ENCODE results near the gene MYH7B.

Gene MYH7B

GRCh38 chr20:34955231-34956040, at the start of gene MYH7B, which contains the start of gene GSS:
Gene MYH7B (plus strand): TSS chr20:34955868. CDS start chr20:34978006, 22,138 bp downstream.
Gene GSS (minus strand): TSS chr20:34955806. CDS start chr20:34951852, 3,954 bp downstream.
- peak; percentile 94 for DNase-seq

DNA sequence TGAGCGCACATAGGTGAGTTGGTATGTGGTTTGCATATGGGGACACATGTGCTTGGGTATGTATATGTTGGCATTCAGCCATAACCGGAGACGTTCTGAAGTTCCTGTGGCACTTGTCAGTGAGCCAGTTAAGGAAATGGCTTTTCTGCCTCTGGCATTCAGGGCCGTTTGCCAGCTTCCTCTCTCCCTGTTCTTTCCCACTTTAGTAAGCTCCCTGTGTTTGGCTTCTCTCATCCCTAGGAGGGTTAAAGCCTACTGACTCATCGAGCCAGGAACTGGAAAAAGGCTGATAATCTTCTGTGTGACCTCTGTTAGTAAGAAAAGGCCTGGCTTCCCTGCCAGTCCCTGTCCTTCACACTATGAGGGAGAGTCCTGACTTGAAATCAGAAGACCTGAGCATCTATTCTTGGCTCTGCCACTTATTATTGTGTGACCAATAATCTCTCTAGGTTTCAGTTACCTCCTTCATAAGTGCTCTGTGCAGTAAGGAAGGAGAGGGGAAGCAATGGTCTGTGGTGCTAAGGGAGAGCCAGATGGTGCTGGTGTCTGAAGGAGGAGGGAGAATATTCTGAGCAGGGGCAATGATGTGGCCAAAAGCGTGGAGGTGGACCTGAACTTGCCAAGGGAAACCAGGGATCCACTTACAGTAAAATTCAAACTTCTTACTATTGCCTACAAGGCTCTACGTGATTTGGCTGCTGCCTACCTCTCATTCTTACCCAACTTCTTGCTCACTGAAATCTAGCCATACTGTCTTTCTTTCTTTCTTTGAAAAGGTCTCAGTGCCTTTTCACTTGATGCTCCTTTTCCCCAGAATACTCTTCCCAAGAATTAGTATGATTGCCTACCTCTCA, 47.8 kb upstream of the MYH7B start:
- DNase-seq = peak; percentile 52

DNA sequence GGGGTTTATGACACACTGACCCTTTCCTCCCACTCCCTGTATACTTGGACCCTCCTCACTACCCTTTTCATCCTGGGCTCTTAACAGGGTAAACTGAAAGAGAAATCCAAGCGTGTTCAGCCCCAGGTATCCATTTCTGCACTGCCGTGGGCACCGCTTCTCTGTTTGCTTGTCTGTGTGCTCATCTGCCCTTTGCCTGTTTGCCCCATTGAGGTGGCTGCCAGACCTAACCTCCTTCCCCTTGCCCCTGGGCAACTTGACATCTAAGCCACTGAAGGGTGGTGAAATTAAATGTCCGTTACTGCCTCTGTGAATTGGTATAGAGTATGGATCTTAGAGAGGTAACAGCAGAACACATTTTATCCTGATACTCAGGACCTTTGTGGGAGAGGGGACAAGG, 40.5 kb upstream of the MYH7B start:
- DNase-seq = no peak

DNA sequence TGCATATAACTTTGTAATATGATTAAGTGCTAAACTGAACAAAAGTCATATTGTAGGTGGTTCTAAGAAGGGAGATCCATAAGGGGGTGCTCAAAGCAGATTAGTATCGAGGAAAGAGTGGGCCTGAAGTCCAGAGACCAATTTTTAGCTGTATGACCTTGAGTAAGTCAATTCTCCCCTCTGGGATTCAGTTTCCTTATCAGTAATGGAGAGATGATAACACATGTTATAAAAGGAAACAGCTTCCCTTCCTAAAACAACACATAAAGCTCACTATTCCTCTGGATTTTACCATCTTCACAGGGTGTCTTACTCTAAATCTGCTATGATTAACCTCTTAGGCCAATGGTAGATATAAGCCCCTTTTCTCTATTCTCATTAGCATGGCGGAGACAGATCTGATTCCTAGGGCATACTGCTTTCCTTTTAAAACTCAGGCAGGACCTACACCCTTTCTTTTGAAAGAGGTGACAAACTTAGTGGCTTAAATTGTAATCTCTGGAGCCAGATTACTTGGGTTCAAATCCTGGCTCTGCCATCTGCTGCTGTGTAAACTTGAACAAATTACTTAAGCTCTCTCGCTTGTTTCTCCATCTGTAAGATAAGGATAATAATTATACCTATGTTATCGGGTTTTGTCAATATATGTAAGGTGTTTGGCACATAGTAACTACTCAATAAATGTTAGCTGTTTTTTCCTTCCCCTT, 39.8 kb upstream of the MYH7B start:
- DNase-seq = no peak

- no peak for DNase-seq
Measured at GRCh38 chr20:34916774-34917354, 38.8 kb upstream of the MYH7B start.

GRCh38 chr20:34920055-34920454, 35.6 kb upstream of the MYH7B start:
- DNase-seq = no peak

DNA sequence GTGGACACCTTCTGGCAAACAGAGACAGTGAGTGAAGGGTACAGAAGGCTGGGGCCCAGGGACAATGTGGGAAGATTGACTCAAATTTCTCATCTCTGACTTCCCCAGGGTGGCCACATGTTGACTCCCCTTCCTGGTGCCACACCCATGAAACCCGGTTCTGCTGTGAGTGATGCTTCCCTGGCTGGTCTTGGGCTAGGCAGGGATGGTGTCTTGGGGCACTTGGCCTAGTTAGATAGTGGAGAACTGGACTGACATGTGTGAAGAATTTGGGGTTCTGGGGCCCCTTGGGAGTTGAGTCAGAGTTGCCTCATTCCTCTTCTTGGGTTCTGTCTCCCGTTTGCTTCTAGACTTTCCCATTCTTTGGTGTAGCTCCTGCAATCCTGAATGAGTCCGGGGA, 34.2 kb upstream of the MYH7B start:
- DNase-seq = no peak

- no peak for DNase-seq
Measured at GRCh38 chr20:34922654-34923381, 32.9 kb upstream of the MYH7B start.

- no peak for DNase-seq
Measured at GRCh38 chr20:34923414-34923813, 32.3 kb upstream of the MYH7B start.

- DNase-seq = no peak
Measured at GRCh38 chr20:34925341-34925740, 30.3 kb upstream of the MYH7B start.

DNA sequence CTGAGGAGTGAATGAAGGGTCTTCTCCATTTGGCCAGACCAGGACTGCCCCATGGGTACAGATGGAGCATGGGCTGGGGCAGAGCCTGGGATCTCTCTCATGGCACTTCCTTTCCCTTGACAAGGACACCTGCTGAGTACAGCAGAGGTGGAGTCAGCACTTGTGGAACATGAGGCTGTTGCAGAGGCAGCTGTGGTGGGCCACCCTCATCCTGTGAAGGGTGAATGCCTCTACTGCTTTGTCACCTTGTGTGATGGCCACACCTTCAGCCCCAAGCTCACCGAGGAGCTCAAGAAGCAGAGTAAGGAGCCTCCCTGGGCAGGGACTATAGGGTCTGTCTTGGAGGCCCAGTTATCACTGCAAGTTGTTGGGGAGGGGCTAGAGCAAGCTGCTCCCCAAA, 29.7 kb upstream of the MYH7B start:
- no peak for DNase-seq

DNA sequence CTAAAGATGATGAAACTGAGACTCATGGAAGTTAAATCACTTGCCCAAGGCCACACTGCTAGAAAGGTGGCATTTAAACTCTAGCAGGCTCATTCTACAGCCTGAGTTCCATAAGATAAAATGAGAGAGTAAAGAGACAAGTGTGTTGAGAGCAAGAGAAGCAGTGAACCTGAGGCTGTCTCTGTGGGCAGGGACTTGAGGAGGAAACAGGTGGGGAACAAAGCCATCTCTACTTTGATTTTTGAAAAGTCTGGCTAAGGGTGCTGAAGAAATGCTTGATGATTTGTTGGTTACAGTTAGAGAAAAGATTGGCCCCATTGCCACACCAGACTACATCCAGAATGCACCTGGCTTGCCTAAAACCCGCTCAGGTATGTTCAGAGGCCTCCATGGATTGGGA, 29.1 kb upstream of the MYH7B start:
- DNase-seq = no peak

GRCh38 chr20:34927736-34928135, 27.9 kb upstream of the MYH7B start:
- DNase-seq = no peak

DNA sequence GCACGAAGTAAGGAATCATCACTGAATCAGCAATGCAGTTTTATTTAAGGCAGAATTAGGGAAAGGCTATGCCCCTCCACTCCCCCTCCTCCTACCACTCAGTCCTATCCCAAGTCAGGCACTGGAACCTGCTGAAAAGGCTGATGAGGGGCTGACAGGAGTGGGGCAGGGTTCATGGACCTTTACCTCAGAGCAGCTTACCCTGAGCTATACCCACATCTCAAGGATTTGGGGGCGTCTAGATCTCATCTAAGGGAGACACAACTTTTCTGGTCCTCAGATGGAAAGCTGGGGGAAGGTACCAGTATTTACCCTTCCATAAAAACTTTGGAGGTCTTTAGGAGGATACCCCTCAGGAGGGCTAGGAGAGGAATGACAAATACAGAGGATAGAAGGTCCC, 27.3 kb upstream of the MYH7B start:
- DNase-seq = no peak

GRCh38 chr20:34931771-34932170, 23.9 kb upstream of the MYH7B start:
- no peak for DNase-seq

- no peak for DNase-seq
Measured at GRCh38 chr20:34938466-34939163, 17.1 kb upstream of the MYH7B start.

- DNase-seq = no peak
Measured at GRCh38 chr20:34940081-34940481, 15.6 kb upstream of the MYH7B start.

GRCh38 chr20:34941226-34941625, 14.4 kb upstream of the MYH7B start:
- DNase-seq = no peak

DNA sequence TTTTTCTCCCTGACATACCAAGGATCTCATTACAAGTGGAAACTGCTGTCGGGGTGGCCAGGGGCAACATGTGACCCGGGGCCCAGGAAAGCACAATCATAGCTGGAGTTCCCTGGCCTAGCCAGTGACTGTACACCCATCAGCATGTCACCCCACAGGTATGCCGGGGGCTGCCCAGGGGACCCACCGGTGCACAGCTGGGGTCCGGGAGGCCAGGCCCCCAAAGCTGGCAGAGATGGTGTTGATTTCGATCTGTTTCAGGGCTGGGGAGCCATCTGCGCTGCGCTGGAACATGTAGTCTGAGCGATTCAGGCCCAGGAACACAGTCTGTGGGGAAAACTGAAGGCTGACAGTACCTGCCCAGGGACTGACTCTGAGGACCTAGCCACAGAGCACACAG, 13.4 kb upstream of the MYH7B start:
- DNase-seq = no peak

DNA sequence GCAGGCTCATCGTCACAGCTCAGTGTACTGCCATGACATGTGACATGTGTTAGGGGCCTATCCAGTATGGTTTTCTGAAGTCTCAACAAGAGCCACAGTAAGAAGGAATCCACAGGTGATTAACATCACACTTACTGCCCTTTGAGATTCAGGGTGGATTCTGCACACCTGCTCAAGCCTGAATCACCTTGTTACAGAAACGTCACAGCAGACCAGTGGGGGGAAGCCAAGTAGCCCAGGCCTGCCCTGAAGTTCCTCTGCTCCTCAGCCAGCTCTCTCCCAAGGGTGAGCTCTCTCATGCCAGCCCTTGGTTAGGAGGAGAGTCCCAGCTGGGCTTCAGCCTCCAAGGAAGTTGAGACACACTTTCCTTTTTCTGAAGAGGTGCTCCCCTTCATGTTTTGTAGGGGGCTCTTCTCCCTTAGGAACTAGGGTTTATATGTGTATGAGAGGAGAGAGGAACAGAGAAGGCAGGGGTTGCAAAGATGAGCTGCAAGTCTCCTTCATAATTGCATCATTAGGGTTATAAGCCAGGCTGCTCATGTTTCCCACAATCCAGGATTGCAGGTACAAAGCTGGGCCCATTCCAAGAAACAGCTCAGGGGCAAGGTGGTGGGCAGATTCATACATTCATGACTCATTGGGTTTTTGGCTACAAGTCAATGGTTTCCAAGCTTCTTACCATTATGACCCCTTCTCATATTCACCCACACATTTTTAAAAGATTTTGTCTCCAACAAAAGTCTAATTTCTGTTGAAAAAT, 11.7 kb upstream of the MYH7B start:
- DNase-seq = no peak
